IPS-18a (cell line): ENCODE results near the gene MRRF.

Experiments used
- H3K27ac ChIP-seq: one replicate; pipeline ENCODE4 v1.5.1; 2013; ENCODE audit warnings: low read length
- H3K27me3 ChIP-seq: one replicate; pipeline ENCODE4 v1.6.1; 2013; ENCODE audit warnings: mild to moderate bottlenecking, low read length; ENCODE audit not compliant: control insufficient read depth, insufficient read depth
- H3K36me3 ChIP-seq: one replicate; pipeline ENCODE4 v1.6.1; 2013; ENCODE audit warnings: low read depth, low read length; ENCODE audit not compliant: control insufficient read depth
- H3K4me1 ChIP-seq: one replicate; pipeline ENCODE4 v1.6.1; 2013; ENCODE audit warnings: low read depth, low read length; ENCODE audit not compliant: control insufficient read depth
- H3K4me3 ChIP-seq: one replicate; pipeline ENCODE4 v1.5.1; 2013; ENCODE audit warnings: low read length
- H3K9ac ChIP-seq: one replicate; pipeline ENCODE4 v1.6.1; 2013; ENCODE audit warnings: mild to moderate bottlenecking, low read length, moderate library complexity
- H3K9me3 ChIP-seq: one replicate; pipeline ENCODE4 v1.6.1; 2013; ENCODE audit warnings: low read depth, low read length; ENCODE audit not compliant: control insufficient read depth

MRRF gene

DNA sequence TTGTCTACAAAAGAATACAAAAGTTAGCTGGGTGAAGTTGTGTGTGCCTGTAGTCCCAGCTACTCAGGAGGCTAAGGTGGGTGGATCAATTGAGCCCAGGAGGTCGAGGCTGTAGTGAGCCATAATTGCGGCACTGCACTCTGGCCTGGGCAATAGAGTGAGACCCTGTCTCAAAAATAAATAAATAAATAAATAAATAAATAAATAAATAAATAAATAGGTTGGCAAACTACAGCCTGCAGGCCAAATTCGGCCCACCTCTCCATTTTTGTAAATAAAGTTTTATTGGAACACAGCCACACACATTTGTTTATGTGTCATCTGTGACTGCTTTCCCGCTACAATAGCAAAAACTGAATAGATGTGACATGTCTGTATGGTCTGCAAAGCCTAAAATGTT lies 115.6 kb downstream of the MRRF start:
- Histone ChIP-seq H3K27me3 (peaks cover 4% of the 10 kb centered on the region), H3K4me1 (peaks cover 13% of the 10 kb centered on the region), H3K9ac (no peak overlapping the region), H3K27ac (no peak overlapping the region), H3K4me3 (no peak overlapping the region), H3K36me3 (no peaks in the 10 kb centered on the region), H3K9me3 (peaks cover 7% of the 10 kb centered on the region)
